Ammon's horn (tissue), 1 donor: ENCODE results near the gene A3GALT2.
"Not testable (repeated sequence)": the region's sequence is repeated elsewhere in the genome, so short reads cannot be mapped to it uniquely, and the experiment has no call there.

Experiments used
- DNase-seq: peaks from one replicate; pipeline ENCODE4 v3.0.0-alpha.2; 2016; ENCODE audit warnings: low spot score

Gene A3GALT2

DNA sequence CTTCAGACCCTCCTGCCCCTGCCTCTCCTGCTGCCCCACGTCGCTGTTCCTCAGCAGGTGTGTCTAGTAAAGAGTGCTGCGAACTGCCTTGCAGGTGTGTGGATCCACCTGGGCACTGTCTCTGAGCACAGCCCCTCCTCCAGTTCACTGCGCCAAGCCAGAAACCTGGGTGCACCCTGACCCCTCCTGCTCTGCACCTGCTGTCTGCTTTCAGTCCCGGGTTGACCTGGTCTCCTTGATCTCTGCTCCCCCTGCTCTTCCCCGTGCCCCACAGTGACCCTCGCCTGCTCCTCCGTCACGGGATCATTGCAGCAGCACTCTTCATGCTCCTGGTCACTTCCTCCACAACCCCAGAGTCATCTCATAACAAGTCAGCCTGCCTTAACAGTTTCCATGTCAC lies 6.5 kb downstream of the A3GALT2 start:
- no peak for DNase-seq

DNA sequence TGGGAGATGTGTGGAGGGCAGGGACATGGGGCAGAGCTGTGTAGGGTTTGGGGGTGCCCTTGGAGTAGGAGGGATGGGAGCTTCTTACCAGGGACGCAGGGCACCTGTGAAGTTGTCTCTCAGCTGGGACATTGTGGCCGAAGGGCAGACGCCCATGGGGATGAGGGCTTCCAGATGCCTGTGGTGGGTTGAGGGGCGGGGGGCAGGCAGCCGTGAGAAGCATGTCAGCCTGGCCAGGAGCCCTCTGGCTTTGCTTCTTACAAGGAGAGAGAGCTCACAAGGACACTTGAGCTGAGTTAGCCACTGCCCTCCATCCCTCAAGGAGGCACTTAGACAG lies 8.5 kb downstream of the A3GALT2 start:
- no peak for DNase-seq

DNA sequence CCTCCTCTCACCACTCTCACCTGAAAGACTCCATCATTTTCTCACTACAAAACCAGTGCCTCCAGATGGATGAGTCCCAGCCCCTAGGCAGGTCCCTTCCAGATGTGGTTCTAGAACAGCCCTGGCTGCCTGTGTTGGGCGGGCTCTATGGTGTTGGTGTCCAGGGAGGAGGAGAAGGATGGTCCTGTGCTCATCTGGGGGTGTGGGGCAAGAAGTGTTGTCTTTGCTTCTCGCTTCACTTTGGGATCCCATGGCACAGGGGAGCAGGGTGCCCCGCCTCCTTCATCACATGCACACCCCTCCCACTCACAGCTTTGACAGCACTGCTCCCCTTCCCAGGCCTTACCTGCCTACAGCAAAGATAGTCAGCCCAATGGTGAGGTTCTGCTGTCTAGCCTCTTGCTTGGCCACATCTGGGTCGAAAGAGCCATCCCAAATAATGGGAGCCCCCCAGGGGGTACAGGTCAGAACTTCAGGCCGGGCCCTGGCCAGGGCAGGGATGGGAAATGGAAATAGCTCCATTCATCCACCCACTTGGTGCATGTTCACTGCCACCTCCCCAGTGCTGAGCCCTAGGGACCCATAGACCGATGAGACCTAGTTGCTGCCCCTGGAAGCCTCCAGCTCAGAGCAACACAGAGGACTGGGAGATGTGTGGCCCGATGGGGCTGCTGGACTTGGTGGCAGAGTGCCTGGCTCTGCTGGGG lies 9.0 kb downstream of the A3GALT2 start:
- no peak for DNase-seq

DNA sequence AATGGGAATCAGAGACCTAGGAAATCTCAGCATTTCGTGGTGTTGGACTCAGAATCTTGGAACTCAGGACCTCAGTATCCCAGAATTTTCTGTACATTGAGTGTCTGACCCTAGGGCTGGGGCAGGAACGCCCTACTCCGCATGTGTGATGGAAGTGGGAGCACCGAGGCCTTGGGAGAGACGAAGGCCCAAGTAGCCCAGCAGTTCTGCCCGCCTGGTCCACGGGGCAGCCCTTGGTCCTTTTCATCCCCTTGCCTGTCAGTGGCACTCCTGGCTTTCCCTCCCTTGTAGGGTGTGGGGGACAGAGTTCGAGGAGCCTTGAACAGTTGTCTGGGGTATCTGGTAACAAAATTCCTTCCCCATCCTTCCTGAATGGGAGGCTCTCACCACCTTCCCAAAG lies 10.2 kb downstream of the A3GALT2 start:
- DNase-seq = no peak

DNA sequence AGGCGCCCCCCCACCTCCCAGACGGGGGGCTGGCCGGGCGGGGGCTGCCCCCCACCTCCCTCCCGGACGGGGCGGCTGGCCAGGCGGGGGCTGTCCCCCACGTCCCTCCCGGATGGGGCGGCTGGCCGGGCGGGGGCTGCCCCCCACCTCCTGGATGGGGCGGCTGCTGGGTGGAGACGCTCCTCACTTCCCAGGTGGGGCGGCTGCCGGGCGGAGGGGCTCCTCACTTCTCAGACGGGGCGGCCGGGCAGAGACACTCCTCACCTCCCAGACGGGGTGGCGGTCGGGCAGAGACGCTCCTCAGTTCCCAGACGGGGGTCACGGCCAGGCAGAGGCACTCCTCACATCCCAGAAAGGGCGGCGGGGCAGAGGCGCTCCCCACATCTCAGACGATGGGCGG lies 11.5 kb downstream of the A3GALT2 start:
- not testable (repeated sequence) for DNase-seq

DNA sequence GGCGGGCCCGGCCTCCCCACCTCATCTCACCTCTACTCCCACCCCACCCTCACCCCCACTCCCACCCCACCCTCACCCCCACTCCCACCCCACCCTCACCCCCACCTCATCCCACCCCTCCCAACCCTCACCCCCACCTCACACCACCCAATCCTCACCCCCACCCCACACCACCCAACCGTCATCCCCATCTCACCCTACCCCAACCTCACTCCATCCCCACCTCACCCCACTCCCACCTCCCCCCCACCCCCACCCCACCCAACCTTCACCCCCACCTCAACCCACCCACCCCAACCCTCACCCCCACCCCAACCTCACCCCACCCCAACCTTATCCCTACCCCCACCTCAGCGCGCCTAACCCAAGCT lies 13.4 kb downstream of the A3GALT2 start:
- no peak for DNase-seq

DNA sequence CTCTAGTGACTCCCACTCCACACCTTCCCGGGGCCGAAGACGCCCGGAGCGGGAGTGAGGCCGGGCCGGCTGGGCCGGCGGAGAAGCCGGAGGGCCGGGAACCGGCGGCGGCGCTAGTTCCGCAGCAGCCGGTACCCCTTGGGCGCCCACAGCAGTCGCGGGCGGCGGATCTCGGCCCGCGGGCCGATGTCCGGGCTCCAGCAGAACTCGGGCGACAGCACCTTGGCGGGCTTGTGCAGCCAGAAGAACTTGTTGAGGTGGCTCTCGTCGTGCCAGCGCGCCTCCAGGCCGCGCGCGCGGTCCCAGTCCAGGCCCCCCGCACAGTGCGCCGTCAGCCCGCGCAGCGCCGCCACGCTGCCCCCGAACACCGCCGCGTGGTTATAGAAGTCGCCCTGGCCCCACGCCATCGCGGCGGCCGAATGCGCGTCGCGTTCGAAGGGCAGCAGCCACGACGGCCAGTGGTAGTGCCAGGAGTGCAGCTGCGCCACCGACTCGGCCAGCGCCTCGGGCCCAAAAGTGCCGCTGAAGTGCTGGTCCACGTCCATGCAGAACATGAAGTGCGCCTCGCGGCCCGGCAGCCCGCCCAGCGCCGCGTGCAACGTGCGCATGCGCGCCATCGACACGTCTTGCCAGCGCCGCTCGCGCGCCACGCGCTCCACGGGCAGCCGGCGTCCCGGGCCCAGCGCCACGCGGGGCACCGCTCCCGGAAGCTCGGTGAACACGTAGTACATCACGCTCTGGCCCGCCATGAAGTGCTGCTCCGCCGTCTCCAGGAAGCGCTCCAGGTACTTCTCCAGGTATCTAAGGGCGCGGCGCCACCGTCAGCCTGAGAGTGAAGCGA lies 14.0 kb downstream of the A3GALT2 start:
- no peak for DNase-seq

DNA sequence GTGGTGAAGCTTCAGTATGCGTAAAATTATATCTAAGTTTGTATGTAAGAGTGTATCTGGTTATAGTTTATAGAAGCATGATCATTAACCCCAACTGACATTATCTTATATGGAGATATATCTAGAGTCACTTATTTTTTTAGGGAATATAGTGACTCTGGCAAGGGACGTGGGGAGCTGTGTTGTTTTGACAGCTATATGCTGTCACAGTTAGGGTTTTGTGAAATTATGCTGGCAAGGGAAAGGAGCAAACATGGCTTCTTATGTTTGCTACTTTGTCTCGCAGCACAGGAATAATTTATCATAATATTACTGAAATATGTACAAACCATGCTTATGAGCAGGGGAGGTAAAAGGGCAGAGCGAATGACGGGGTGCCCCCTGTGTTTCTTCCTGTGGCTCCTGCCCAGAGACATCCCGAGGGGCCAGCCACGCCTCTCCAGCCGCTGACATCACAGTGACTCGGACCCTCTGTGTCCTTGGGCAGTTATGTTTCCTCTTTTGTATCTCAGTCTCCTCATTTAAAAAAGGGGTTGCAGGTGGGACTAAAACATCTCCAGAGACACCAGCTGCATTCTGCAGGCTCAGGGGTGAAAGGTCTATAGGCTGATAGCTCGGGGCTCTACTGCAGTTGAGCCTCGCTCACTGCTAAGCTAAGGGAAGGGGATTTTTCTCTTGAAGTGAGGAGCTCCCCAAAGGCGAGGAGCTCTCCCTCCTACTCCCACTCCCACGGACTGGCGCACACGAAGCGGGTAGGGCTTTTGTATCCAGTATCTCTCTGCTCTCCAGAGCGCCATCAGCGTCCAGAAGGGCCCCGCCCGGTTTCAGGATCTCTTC lies 14.9 kb downstream of the A3GALT2 start:
- no peak for DNase-seq

DNA sequence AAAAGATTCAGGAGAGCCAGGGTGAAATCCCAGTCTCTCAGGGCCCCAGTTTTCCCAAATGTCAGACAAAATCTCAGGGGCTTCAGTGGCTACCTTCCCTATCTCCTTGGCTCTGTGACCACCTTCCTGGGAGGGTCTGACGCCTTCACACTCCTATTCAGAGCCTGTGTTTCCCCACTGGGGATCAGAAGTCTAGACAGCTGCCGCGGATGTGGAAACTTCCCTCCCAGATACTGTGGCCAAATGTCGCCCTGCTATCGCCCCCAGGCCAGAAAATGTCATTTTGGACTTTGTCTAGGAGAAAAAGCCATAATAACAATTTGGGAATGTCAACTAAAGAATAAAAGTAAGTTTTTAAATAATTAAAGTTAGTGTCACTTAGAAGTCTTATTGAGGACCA lies 15.9 kb downstream of the A3GALT2 start:
- DNase-seq = no peak

DNA sequence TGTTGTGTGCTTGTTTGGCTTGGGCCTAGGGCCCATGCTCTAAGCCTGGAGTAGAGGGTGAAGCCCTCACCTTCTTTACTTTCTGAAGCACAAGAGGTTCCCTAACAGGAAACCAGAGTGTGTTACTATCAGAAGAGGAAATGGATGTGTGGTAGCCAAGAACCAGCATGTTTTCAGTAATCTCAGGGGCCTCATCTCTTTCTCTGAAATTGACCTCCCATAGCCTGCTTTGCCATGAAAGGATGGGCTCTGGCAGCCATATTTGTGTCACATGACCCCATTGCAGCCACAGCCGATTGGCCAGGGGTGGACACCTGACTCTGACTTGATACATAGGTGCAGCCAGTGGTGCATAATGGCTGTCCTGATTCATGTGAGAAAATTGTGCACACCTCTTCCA lies 18.6 kb downstream of the A3GALT2 start:
- DNase-seq = no peak

DNA sequence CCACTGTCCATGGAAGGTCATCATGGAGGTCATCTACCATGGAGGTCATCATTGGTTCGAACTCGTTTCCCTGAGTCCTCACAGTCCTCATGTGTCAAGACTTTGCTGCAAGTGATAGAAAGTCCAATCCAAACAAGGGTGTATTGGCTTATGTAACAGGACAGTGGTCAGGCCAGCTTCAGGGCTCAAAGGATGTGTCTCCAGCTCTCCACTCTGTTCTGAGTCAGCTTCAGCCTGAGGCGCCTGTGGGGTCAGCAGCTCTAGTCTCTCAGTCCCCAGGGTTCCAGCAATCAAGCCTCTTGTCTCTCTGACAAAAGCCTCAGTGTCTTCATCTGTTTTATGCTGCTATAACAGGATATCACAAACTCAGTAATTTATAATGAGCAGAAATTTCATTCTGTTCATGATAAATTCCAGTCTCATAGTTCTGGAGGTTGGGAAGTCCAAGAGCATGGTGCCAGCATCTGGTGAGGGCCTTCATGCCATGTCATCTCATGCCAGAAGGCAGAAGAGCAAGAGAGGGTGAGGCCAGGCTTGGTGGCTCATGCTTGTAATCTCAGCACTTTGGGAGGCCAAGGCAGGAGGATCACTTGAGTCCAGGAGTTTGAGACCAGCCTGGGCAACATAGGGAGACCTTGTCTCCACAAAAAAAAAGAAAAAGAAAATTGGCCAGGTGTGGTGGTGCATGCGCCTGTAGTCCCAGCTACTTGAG lies 19.5 kb downstream of the A3GALT2 start:
- no peak for DNase-seq

DNA sequence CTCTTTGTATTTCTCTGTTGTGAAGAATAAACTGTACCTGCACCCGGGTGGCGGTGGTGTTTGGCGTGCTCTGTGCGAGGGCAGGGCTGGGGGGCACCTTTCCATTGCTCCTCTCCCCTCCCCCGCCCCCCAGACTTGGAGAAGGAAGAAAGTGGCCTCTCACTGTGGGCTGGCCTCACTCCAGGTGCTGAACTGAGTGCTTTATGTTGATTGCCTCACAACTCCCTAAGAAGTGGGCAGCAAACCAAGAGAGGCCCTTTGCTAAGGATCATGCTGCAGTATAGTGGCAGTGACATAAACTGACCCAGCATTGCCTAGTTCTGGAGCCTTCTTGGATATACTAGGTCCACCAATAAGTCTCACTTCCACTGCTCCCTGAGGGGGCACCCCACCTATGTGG lies 20.2 kb downstream of the A3GALT2 start:
- no peak for DNase-seq

DNA sequence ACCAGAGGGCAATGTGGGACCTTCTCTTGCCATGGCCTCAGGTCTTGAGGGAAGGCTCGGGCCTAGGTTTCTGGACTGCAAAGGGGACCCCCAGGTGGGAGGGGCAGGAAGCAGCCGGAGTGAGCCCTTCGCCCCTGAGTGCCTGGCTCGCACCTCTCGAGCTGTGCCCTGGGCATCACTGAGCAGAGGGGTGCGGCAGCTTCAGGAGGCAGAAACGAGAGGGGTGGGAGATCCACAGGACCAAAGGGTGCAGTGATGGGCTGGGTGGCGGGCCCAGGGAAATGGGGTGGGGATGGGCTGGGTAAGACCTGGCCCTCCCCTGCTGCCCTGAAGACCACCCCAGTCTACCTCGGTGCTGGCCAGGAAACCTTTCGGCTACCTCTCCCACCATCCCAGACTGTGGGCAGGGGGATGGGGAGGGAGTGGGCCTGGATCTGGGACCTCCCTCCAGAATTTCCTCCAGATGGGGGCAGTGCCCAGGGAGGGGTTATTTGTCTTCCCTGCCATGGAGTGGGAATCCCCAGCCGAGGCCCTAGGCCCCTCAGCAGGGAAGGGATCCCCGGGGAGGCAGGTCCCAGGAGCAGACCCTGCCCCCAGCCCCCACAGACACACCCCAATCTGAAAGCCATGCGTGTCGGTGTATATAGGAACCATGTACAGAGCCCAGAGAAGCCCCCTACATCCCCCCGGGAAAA lies 21.3 kb downstream of the A3GALT2 start:
- DNase-seq = no peak

DNA sequence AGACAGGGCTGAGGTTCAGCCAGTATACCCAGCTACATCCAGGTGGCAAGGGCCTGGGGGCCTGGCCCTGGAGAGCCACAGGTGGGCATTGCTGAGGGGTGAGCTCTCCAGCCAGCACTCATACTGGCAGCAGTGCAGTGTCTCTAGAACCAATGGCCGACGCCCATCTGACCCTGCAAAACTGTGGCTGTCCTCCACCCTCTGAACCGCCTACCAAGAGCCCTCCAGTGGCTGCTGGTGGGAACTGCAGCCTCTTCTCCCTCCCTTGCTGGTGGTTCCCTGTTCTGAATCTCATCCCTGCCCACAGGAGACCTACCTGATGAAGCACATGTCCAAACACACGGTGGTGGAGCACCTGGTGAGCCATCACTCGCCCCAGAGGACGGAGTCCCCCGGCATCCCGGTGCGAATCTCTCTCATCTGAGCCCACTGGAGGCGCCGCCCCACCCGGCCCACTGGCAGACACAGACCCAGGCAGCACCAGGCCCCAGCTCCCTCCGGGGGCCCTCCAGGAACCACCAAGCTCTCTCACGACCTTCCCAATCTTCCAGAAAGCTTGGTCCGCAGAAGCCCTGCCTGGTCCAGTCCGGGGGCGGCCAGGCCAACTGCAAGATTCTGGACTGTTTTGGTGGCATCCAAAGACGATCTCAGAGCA lies 22.1 kb downstream of the A3GALT2 start:
- DNase-seq = peak; percentile 62

DNA sequence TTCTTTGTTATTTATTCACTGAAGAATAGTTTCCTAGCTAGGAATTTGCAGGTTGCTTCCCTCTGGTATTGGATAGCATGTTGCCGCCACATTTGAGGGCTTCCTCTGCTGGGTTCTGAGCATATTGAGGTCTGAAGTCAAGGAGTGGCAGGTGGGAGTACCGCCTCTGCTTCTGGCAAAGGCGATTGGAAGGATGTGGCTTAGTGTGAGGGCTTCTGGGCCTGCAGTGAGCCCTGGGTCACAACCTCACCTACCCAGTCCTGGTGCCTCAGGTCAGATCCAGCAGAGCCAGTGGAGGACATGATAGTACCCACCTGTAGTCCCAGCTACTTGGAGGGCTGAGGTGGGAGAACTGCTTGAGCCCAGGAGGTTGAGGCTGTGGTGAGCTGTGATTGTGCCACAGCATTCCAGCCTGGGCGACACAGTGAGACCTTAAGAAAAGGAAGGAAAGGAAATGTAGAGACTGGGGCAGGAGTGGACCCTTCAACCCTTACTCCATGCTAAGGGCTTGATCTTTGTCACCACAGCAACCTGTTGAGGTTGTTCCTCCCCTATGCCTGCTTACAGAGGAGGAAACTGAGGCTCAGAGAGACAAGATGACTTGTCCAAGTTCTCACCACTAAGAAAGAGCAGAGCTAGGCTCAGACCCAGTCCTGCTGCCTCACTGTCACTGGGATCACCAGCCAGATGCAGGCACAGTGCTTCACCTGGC lies 22.8 kb downstream of the A3GALT2 start:
- DNase-seq = no peak

DNA sequence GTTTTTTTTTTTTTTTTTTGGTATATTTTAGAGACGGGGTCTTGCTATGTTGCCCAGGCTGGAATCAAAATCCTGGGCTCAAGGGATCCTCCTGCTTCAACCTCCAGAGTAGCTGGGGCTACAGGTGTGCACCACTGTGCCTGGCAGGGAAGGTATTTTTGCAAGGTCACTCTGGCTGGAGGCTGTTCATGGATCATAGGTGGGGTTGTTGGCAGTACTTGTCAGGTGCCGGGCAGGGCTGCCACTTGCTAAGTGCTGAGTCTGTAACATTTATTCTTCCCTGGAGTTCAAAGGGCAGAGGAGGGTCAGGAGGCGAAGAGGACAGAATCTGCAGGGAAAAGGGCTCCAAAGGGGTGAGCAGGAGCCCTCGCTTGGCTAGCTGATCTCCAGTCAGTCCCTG lies 24.1 kb downstream of the A3GALT2 start:
- no peak for DNase-seq

DNA sequence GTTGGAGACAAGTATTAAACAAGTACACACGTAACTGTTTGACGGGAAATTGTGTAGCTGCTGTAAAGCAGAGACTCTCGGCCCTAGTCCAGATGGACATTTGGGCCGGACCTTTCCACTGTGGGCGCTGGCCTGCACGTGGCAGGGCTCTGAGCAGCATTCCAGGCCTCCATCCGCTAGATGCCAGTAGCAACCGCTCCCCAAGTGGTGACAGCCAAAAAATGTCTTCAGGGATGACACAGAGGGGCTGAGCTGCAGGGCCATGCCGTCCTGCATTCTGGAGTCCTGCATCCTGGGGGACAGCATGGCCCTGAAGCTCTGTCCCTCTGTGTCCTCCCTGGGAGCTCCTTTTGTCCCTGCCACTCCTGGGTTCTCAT lies 24.8 kb downstream of the A3GALT2 start:
- no peak for DNase-seq

DNA sequence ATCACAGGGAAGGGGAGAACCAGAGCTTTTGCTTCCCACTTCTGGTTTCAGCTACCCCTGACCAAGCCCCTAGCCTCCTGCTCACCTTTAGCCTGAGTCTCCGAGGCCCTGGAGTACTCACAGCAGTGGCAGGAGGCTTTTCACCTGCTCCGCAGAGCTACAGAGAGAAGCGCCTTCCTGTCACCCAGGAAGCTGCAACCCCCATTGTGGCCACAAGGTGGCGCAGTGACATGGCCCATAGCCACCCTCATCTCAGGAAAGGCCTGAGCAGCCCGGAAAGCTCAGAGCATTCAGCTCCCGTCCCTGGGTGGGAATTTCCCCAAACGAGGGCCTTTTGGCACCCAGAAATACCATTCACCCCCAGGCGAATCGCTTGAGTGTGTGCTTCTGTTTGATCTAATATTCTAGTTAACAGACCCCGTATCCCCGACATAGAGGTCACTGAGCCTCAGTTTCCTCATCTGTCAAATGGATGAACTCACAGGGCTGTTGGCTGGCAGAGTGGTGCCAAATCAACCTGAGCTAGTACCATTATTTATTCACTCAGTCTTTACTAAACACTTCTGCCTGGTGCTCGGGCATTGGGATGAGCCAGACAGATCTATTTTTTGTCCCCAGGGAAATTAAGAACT lies 25.3 kb downstream of the A3GALT2 start:
- peak; percentile 91 for DNase-seq

DNA sequence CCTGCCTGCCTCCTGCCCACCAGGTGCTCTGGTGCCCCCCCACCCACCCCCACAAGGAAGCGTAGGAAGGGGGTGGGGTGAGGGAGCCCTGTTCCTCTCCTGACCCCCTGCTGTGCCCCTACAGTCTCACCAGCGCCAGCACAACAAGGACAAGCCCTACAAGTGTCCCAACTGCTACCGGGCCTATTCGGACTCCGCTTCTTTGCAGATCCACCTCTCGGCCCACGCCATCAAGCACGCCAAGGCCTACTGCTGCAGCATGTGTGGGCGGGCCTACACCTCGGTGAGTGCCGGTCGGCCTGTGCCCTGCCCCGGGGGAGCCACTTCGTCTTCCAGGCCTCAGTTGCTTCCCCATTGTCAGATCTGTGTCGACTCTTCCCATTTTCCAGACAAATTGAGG lies 25.9 kb downstream of the A3GALT2 start:
- DNase-seq = no peak
